ENCODE data around the gene INTU.

INTU gene

DNA sequence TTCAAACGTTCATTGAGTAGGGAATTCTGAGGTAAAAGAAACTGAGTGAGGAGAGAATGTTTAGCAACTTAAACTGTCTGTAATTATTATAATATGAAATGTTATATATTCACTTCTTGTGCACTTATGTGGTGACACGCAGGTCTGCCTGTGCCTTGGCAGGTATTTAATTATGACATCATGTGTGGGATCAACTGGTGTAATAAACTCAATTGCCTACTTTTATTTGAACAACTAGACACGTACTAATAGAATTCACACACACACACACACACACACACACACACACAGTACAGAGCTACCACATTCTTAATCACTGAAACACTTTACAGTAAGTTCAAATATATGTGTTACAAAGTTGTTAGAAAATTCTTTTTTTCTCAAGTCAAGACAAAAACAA is 76.7 kb downstream of the INTU start:
- TF ChIP-seq, protein P1, sequence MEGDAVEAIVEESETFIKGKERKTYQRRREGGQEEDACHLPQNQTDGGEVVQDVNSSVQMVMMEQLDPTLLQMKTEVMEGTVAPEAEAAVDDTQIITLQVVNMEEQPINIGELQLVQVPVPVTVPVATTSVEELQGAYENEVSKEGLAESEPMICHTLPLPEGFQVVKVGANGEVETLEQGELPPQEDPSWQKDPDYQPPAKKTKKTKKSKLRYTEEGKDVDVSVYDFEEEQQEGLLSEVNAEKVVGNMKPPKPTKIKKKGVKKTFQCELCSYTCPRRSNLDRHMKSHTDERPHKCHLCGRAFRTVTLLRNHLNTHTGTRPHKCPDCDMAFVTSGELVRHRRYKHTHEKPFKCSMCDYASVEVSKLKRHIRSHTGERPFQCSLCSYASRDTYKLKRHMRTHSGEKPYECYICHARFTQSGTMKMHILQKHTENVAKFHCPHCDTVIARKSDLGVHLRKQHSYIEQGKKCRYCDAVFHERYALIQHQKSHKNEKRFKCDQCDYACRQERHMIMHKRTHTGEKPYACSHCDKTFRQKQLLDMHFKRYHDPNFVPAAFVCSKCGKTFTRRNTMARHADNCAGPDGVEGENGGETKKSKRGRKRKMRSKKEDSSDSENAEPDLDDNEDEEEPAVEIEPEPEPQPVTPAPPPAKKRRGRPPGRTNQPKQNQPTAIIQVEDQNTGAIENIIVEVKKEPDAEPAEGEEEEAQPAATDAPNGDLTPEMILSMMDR (conservative IDR thresholded peaks at IDR 0.05): no peak
- peak overlapping the region; percentile 55; the same call in 1 of the 2 replicates for H3K27ac ChIP-seq

DNA sequence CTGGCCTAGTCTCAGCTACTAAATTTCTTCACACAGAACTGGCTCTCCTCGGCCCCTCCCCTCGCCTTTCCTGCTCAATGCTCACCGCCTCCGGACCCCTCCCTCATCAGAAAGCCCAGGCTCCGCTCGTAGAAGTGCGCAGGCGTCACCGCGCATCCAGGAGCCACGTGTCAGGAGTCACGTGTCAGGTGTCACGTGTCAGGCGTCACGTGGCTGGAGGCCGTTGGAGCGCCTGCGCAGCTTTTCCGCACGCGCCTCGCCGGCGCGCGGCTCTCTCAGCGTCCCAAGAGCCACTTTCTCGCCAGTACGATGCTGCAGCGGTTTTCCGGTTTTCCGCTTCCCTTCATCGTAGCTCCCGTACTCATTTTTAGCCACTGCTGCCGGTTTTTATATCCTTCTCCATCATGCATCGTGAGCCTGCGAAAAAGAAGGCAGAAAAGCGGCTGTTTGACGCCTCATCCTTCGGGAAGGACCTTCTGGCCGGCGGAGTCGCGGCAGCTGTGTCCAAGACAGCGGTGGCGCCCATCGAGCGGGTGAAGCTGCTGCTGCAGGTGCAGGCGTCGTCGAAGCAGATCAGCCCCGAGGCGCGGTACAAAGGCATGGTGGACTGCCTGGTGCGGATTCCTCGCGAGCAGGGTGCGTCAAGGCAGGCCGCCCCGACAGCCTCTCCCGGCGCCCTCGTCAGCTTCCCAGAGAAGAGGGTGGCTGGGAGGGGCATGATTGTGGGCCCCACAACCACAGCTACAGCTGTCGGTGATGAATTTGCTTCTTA is 97.6 kb downstream of the INTU start, which contains the start of gene SLC25A31:
Gene SLC25A31, plus strand, starts transcription at position 259 of the 772 bp plus-strand sequence. Its CDS starts 146 bp downstream, at position 405.
- TF ChIP-seq, protein P1 (conservative IDR thresholded peaks at IDR 0.05): no peak

DNA sequence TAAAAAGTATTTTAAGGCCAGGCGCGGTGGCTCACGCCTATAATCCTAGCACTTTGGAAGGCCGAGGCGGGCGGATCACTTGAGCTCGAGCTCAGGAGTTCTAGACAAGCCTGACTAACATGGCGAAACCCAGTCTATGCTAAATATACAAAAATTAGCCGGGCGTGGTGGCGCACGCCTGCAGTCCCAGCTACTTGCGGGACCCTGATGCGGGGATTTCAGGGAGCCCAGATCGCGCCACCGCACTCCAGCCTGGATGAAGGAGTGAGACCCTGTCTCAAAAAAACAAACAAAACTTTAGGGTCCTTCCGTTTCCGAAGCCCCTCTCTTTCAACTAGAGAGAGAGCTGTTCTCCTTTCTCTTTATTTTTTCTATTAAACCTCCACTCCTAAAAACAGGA is 98.6 kb downstream of the INTU start:
- no peak overlapping the region for H3K27ac ChIP-seq
- TF ChIP-seq, protein P1 (conservative IDR thresholded peaks at IDR 0.05): no peak

More for the DNA sequence above, 97.6 kb downstream of the INTU start, which contains the start of gene SLC25A31:
- no peak within 1 kb of the TSS for H3K27ac ChIP-seq

DNA sequence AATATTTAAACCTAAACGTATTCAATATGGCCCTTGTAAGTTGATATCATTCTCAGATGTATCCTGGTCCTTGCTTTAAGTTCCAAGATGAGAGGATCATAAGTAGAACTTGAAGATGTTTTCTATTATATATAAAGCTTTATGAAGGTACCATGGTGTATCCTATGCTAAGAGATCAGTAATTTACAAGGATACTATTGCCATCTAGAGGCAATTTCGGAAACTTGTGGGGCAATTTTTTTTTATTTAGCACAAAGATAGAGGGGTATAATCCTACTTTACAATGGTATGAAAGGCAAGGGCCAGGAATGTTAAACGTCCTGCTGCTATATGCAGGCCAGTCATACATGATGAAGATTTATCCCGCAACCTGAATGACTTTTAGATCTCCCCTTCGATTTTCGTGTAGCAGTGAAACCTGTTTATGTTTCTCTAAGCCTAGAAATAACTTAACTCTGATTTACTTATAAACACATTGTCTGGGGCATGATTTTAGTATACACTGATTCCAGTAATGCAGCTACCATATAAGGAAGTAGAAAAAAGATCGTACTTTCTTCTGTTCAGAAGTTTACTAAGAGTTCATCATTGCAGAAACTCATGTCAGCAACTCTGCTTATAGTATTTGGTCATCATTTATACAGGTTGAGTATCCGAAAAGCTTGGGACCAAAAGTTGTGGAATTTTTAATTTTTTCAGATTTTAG is 100.0 kb downstream of the INTU start:
- TF ChIP-seq, protein P1 (conservative IDR thresholded peaks at IDR 0.05): peak; percentile 75
- H3K27ac ChIP-seq: no peak overlapping the region

DNA sequence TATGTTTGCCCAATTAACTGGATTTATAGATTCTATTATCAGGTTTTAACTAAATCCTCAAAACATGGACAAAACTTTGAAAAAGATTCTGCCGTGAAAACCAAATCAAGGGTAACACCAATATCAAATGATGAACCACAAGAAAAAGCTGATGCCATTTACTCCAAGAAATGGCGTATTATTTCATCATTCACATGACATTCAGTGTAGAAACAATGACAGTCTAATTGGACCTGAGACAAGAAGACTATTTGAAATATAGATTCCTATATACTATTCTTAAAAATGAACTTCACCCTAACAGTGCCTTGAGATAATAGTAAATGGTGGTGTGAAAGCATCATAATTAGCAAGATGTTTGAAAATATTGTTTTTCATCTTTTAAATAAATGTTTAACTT is 102.2 kb downstream of the INTU start:
- no peak overlapping the region for H3K27ac ChIP-seq
- TF ChIP-seq, protein P1 (conservative IDR thresholded peaks at IDR 0.05): no peak

DNA sequence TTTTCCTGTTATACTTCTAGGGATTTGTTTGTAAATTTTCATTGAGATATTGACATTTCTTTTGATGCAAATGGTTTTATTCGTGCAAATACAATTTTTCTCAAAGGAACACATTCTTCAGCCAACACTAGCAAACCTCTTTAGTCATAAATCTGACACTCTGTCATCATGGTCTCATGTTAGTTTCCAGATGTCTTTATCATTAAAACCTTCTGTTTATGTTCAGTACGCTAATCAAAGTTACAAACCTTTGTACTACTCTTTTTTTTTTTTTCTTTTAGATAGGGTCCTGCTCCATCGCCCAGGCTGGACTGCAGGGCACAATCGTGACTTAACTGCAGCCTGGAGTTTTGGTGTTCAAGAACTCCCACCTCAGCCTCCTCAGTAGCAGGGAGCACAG is 104.5 kb downstream of the INTU start:
- H3K27ac ChIP-seq: no peak overlapping the region
- TF ChIP-seq, protein P1 (conservative IDR thresholded peaks at IDR 0.05): no peak

DNA sequence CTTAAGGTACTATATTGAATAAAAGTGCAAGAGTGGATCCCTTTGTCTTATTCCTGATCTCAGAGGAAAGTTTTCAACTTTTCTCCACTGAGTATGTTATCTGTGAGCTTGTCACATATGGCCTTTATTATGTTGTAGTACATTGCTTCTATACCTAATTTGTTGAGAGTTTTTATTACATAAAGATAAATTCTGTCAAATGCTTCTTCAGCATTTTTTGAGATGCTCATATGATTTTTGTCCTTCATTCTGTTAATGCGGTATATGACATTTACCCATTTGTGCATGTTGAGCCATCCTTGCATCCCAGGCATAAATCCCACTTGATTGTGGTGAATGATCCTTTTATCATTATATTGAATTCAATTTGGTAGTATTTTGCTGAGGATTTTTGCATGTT is 108.5 kb downstream of the INTU start:
- TF ChIP-seq, protein P1 (conservative IDR thresholded peaks at IDR 0.05): no peak
- no peak overlapping the region for H3K27ac ChIP-seq

Measured in VCaP (cell line).